Type B pancreatic cell (in vitro differentiated cells): Measurements from ENCODE around the gene SURF4. TPM values are rescaled to one million over a fixed set of nuclear protein-coding genes. Genes with fewer than 3 reads are reported as not detected.

Experiments used
- DNase-seq: peaks from one replicate; pipeline ENCODE4 v3.0.0; 2021; ENCODE audit warnings: mixed read lengths; ENCODE audit not compliant: unreplicated experiment; ENCODE audit errors: extremely low spot score
- H3K27ac Mint-ChIP-seq: 2 replicates; pipeline ENCODE4 v1.8.0; 2021; ENCODE audit warnings: mild to moderate bottlenecking, mixed read lengths
- H3K27me3 Mint-ChIP-seq: 2 replicates; pipeline ENCODE4 v1.8.0; 2021; ENCODE audit warnings: mixed read lengths
- H3K36me3 Mint-ChIP-seq: 2 replicates; pipeline ENCODE4 v1.8.0; 2021; ENCODE audit warnings: mixed read lengths
- H3K4me1 Mint-ChIP-seq: one replicate; pipeline ENCODE4 v1.8.0; 2021; ENCODE audit warnings: mixed read lengths; ENCODE audit not compliant: unreplicated experiment
- H3K4me3 Mint-ChIP-seq: 2 replicates; pipeline ENCODE4 v1.8.0; 2021; ENCODE audit warnings: mild to moderate bottlenecking, mixed read lengths
- H3K9me3 Mint-ChIP-seq: 2 replicates; pipeline ENCODE4 v1.8.0; 2021; ENCODE audit warnings: mixed read lengths
- CTCF ChIP-seq: fragments of 200-600 bp; sonication (generic); conservative IDR thresholded peaks from 2 replicates; pipeline ENCODE4 v1.5.0; 2021; ENCODE audit warnings: antibody characterized with exemption, mild to moderate bottlenecking
- total RNA-seq: library from RNA; stranded (reverse); gene quantifications from 2 replicates; pipeline ENCODE4 v1.2.1, GENCODE V29; 2021; ENCODE audit warnings: low replicate concordance

Gene SURF4
- total RNA-seq, 1 donor from 2014 or later: 173 TPM

- Mint-ChIP-seq H3K36me3 (peaks cover 16% of the 10 kb centered on the region), H3K27ac (no peak overlapping the region), H3K4me1 (peaks cover 15% of the 10 kb centered on the region), H3K9me3 (no peaks in the 10 kb centered on the region), H3K27me3 (no peaks in the 10 kb centered on the region), H3K4me3 (no peak overlapping the region)
- DNase-seq: no peak
- TF ChIP-seq CTCF: no peak
Measured at GRCh38 chr9:133344071-133344470, 31.8 kb downstream of the SURF4 start.

- no peak overlapping the region for H3K27ac Mint-ChIP-seq
- H3K9me3 Mint-ChIP-seq: no peaks in the 10 kb centered on the region
- H3K27me3 Mint-ChIP-seq: no peaks in the 10 kb centered on the region
- H3K4me1 Mint-ChIP-seq: peaks cover 11% of the 10 kb centered on the region
- H3K4me3 Mint-ChIP-seq: no peak overlapping the region
- no peak for TF ChIP-seq CTCF
- H3K36me3 Mint-ChIP-seq: peaks cover 9% of the 10 kb centered on the region
- no peak for DNase-seq
Measured at GRCh38 chr9:133342570-133342969, 33.3 kb downstream of the SURF4 start.

GRCh38 chr9:133342069-133342406 is 33.8 kb downstream of the SURF4 start:
- H3K27me3 Mint-ChIP-seq: no peaks in the 10 kb centered on the region
- no peak overlapping the region for H3K4me3 Mint-ChIP-seq
- no peaks in the 10 kb centered on the region for H3K9me3 Mint-ChIP-seq
- H3K36me3 Mint-ChIP-seq: peaks cover 8% of the 10 kb centered on the region
- DNase-seq: no peak
- no peak overlapping the region for H3K27ac Mint-ChIP-seq
- peaks cover 9% of the 10 kb centered on the region for H3K4me1 Mint-ChIP-seq
- TF ChIP-seq CTCF: peak; percentile 30

GRCh38 chr9:133341369-133342068 is 34.3 kb downstream of the SURF4 start:
- Mint-ChIP-seq H3K9me3 (no peaks in the 10 kb centered on the region), H3K4me3 (no peak overlapping the region), H3K27me3 (no peaks in the 10 kb centered on the region), H3K36me3 (peaks cover 5% of the 10 kb centered on the region), H3K4me1 (peaks cover 4% of the 10 kb centered on the region), H3K27ac (no peak overlapping the region)
- no peak for TF ChIP-seq CTCF
- DNase-seq: no peak

GRCh38 chr9:133340916-133341315 is 34.9 kb downstream of the SURF4 start:
- Mint-ChIP-seq H3K4me3 (no peak overlapping the region), H3K36me3 (peaks cover 5% of the 10 kb centered on the region), H3K27me3 (no peaks in the 10 kb centered on the region), H3K9me3 (no peaks in the 10 kb centered on the region), H3K27ac (no peak overlapping the region), H3K4me1 (no peaks in the 10 kb centered on the region)
- TF ChIP-seq CTCF: no peak
- no peak for DNase-seq
